Gastrocnemius medialis (tissue), 4 donors: ENCODE measurements around the gene UBE3C. TPM values are rescaled to one million over a fixed set of nuclear protein-coding genes. Genes with fewer than 3 reads are reported as not detected.

Experiments
- ATAC-seq, 2 donors: fragments of 150-250 bp; one replicate each; pipeline ENCODE4 v1.9.1; 2016
- DNase-seq, 2 donors: peaks; one replicate each; pipeline ENCODE4 v3.0.0-alpha.2; 2019
- H3K27ac ChIP-seq, 4 donors: fragments of 200-600 bp; sonication (generic); 1 replicate in 1 of 4; 2 replicates in 3 of 4; pipeline ENCODE4 v1.5.1; 2016 to 2018; ENCODE audit warnings: mild to moderate bottlenecking in 2 of 4, moderate library complexity in 1 of 4
- H3K27me3 ChIP-seq, 3 donors: fragments of 200-600 bp; sonication (generic) in 2 of 3; 1 replicate in 1 of 3; 2 replicates in 2 of 3; pipeline versions ENCODE4 v1.5.1 to v1.6.0; 2016 to 2019; ENCODE audit warnings: mild to moderate bottlenecking in 1 of 3, moderate library complexity in 1 of 3
- H3K36me3 ChIP-seq, 2 donors: fragments of 200-600 bp; sonication (generic) in 1 of 2; one replicate each; pipeline ENCODE4 v1.5.1; 2017 to 2018
- H3K4me1 ChIP-seq, 2 donors: fragments of 200-600 bp; sonication (generic) in 1 of 2; one replicate each; pipeline ENCODE4 v1.5.1; 2016 to 2017; ENCODE audit warnings: mild to moderate bottlenecking in 2 of 2
- H3K4me3 ChIP-seq, 4 donors: fragments of 200-600 bp; sonication (generic) in 3 of 4; 1 replicate in 1 of 4; 2 replicates in 3 of 4; pipeline ENCODE4 v1.5.1; 2016 to 2019; ENCODE audit warnings: mild to moderate bottlenecking in 2 of 4
- H3K9me3 ChIP-seq, 3 donors: fragments of 200-600 bp; sonication (generic) in 2 of 3; 1 replicate in 1 of 3; 2 replicates in 2 of 3; pipeline ENCODE4 v1.5.1; 2016 to 2019
- POLR2A ChIP-seq, 2 donors: fragments of 450-650 bp; IDR thresholded peaks; one replicate each; pipeline ENCODE4 v1.6.1; 2017; ENCODE audit warnings: antibody characterized with exemption in 2 of 2, mild to moderate bottlenecking in 2 of 2, moderate library complexity in 2 of 2
- in situ Hi-C, 4 donors: fragments of 200-750 bp; cut with MboI; loops; one replicate each; pipeline versions ENCODE4 v1.15.0 to v1.8.0; 2017; ENCODE audit warnings: low sequenced_read_pairs in 4 of 4
- intact Hi-C: fragments of 100-400 bp; cut with DNase I; formaldehyde crosslinking; loops from one replicate; pipeline ENCODE4 v1.15.1; 2023; ENCODE audit warnings: low total_unique reads
- total RNA-seq, 4 donors: library from RNA; depleted of rRNA; stranded (reverse); fragments of >200 nt; gene quantifications; one replicate each; pipeline versions ENCODE4 v1.1.0 to v1.2.3, GENCODE V29; 2016
- TF ChIP-seq, protein P1 (sequence below), 5 experiments: fragments of 450-650 bp in 3 of 5; fragments of 200-600 bp in 2 of 5; sonication (generic) in 2 of 5; IDR thresholded peaks in 4 of 5; conservative IDR thresholded peaks in 1 of 5; 1 replicate in 4 of 5; 2 replicates in 1 of 5; pipeline ENCODE4 v1.5.1; 2016 to 2019; ENCODE audit warnings: antibody characterized with exemption in 5 of 5, mild to moderate bottlenecking in 3 of 5, moderate library complexity in 3 of 5

Gene UBE3C
- total RNA-seq, 4 donors from 2014 or later: 64.4 to 123 (median 76.3) TPM

DNA sequence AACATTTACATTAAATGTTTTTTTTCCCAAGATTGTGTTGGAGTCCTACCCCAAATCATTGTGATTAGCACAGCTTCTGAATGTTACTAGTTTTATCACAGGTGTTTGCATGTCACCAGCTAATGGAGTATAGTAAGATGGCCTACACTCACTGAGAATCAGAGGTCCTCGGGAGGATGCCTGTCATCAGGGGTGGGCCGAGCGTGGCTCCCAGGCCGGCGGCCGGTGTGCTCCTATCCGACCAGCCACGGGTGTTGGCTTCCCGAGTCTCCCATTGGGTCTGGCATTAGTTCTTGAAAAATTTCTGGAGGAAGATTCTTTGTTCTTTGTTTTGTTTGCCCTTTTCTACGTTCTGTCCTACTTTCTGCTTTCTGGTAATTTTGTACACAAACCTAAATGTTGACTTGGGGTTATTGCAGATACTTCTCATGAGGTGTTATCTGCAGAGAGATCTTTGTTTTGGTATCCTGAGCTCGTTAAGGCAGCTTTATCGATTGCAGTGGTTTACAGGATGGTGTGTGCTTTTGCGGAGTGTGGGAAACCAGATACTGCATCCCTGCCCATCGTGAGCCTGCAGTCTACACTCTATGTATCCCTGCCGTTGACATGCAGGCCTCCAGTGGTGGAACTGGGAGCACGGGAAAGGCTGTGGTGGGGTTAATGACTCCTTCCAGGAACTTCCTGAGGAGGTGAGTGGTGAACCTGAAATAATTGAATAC is 130.8 kb downstream of the UBE3C start:
- Histone ChIP-seq H3K4me1 (peaks cover 21 to 22% of the 10 kb centered on the region in 2 donors), H3K4me3 (no peak overlapping the region), H3K9me3 (no peaks in the 10 kb centered on the region), H3K27me3 (no peaks in the 10 kb centered on the region), H3K27ac (no peak overlapping the region), H3K36me3 (peaks cover 0 to 49% of the 10 kb centered on the region in 2 donors)
- intact Hi-C loops: loop anchor here (5.0 to 10.0 kb wide), 2 partner anchors 68 to 135 kb away; partner anchors contain the start of gene DNAJB6
- no peak for TF ChIP-seq POLR2A (IDR thresholded peaks at IDR 0.05)
- TF ChIP-seq, protein P1, sequence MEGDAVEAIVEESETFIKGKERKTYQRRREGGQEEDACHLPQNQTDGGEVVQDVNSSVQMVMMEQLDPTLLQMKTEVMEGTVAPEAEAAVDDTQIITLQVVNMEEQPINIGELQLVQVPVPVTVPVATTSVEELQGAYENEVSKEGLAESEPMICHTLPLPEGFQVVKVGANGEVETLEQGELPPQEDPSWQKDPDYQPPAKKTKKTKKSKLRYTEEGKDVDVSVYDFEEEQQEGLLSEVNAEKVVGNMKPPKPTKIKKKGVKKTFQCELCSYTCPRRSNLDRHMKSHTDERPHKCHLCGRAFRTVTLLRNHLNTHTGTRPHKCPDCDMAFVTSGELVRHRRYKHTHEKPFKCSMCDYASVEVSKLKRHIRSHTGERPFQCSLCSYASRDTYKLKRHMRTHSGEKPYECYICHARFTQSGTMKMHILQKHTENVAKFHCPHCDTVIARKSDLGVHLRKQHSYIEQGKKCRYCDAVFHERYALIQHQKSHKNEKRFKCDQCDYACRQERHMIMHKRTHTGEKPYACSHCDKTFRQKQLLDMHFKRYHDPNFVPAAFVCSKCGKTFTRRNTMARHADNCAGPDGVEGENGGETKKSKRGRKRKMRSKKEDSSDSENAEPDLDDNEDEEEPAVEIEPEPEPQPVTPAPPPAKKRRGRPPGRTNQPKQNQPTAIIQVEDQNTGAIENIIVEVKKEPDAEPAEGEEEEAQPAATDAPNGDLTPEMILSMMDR (IDR thresholded peaks at IDR 0.05 in 4 of 5, conservative IDR thresholded peaks at IDR 0.05 in 1 of 5): no peak
- in situ Hi-C loops: loop anchor here (10.0 to 25.0 kb wide), 3 partner anchors 143 to 307 kb away; no protein-coding TSS in a partner anchor
- DNase-seq: no peak
- ATAC-seq: no peak

DNA sequence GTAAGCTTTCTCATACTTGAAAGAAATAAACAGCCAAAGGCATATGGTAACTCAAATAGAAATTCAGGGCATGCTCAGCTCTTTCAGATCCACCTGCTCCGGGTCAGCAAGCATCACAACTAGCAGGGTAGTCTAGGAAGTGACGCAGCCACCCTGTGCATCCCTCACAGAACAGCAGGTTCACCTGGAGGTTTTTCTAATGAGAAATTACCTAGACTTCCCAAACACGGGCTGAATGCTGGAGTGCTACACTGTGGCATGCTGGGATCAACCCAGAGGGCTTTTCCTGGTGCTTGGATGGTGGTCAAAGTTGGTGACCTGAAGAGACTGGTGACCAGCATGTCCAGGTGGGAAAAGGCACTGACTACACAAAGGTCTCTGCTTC is 131.3 kb downstream of the UBE3C start:
- TF ChIP-seq, protein P1 (IDR thresholded peaks at IDR 0.05 in 4 of 5, conservative IDR thresholded peaks at IDR 0.05 in 1 of 5): no peak
- no peak for TF ChIP-seq POLR2A (IDR thresholded peaks at IDR 0.05)
- Histone ChIP-seq H3K36me3 (peaks cover 0 to 45% of the 10 kb centered on the region in 2 donors), H3K4me1 (peaks cover 21 to 22% of the 10 kb centered on the region in 2 donors), H3K27ac (no peak overlapping the region), H3K27me3 (no peaks in the 10 kb centered on the region), H3K4me3 (no peak overlapping the region), H3K9me3 (no peaks in the 10 kb centered on the region)
- intact Hi-C loops (loop anchor here (5.0 to 10.0 kb wide), 2 partner anchors 67 to 135 kb away; partner anchors contain the start of gene DNAJB6), in situ Hi-C loops (loop anchor here (10.0 to 25.0 kb wide), 3 partner anchors 142 to 308 kb away; no protein-coding TSS in a partner anchor)
- no peak for DNase-seq
- ATAC-seq: no peak

DNA sequence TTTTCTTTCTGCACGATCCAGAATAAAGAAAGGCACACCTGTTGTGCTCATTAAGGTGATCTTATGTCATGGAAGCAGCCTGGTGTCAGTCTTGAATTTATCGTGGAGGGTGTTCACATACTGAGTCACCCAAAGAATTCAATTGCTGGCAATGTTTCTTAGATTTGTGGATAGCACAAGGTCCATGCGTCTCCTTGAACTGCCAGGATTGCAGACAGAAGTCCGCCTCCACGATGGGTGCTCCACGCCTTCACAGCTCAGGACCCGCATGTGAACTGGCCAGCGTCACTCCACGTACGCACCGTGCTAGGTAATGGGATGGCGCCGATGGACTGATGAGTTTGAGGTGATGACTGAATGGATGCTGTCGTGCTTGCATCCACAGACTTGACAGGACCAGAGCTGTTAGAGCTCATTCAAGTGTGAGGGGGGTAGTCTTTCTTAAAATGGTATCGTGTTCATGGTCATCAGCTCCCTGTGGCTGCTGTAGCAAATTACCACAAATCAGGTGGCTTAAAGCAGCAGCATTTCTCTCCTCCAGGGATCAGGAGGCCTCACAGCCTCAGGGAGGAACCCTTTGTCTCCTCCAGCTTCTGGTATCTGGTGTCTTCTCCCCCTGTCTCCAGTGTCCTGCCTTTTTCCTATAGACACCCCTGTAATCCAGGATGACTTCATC is 132.7 kb downstream of the UBE3C start:
- no peak for DNase-seq

DNA sequence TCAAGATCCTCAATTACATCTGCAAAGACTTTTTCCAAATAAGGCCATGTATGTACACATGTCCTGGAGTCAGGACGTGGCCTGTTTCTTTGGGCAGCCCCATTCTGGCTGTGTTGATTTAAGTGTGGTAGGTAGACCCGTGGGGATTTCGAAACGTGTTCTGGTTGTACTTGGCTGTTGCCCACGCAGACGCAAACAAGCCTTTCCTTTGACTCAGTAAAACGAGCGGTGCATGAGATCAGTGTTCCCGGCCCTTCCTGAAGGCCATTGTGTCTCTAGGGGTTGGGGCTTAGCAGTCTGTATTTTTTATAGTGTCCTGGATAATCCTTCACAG is 133.2 kb downstream of the UBE3C start:
- in situ Hi-C loops (loop anchor here (10.0 to 25.0 kb wide), 3 partner anchors 140 to 310 kb away; no protein-coding TSS in a partner anchor), intact Hi-C loops (loop anchor here (2.0 to 10.0 kb wide), 3 partner anchors 65 to 323 kb away; partner anchors contain the start of genes DNAJB6 and NOM1)
- H3K27ac ChIP-seq: peak overlapping the region; percentile 76 to 82 (median 81)
- peak; percentile 94 to 95 for ATAC-seq
- peaks cover 0 to 29% of the 10 kb centered on the region in 2 donors for H3K36me3 ChIP-seq
- no peaks in the 10 kb centered on the region for H3K9me3 ChIP-seq
- H3K4me3 ChIP-seq: no peak overlapping the region
- TF ChIP-seq, protein P1 (IDR thresholded peaks at IDR 0.05 in 4 of 5, conservative IDR thresholded peaks at IDR 0.05 in 1 of 5): no peak
- TF ChIP-seq POLR2A (IDR thresholded peaks at IDR 0.05): peak in 1 of 2 donors; percentile 26
- peaks cover 21 to 22% of the 10 kb centered on the region in 2 donors for H3K4me1 ChIP-seq
- H3K27me3 ChIP-seq: no peaks in the 10 kb centered on the region
- peak; percentile 82 to 90 for DNase-seq

More for the DNA sequence above, 132.7 kb downstream of the UBE3C start:
- no peaks in the 10 kb centered on the region for H3K9me3 ChIP-seq
- H3K4me1 ChIP-seq: peaks cover 21 to 22% of the 10 kb centered on the region in 2 donors
- peaks cover 0 to 34% of the 10 kb centered on the region in 2 donors for H3K36me3 ChIP-seq
- intact Hi-C loops (loop anchor here (5.0 to 10.0 kb wide), 2 partner anchors 66 to 133 kb away; partner anchors contain the start of gene DNAJB6), in situ Hi-C loops (loop anchor here (10.0 to 25.0 kb wide), 3 partner anchors 141 to 309 kb away; no protein-coding TSS in a partner anchor)
- TF ChIP-seq, protein P1 (IDR thresholded peaks at IDR 0.05 in 4 of 5, conservative IDR thresholded peaks at IDR 0.05 in 1 of 5): no peak
- no peak for TF ChIP-seq POLR2A (IDR thresholded peaks at IDR 0.05)
- peak overlapping the region; percentile 76 to 82 (median 81) for H3K27ac ChIP-seq
- no peaks in the 10 kb centered on the region for H3K27me3 ChIP-seq
- H3K4me3 ChIP-seq: no peak overlapping the region
- no peak for ATAC-seq
